IPS-18a (cell line): Measurements from ENCODE around the gene AMBRA1.

ENCODE experiments used
- H3K27ac ChIP-seq: one replicate; pipeline ENCODE4 v1.5.1; 2013; ENCODE audit warnings: low read length
- H3K27me3 ChIP-seq: one replicate; pipeline ENCODE4 v1.6.1; 2013; ENCODE audit warnings: mild to moderate bottlenecking, low read length; ENCODE audit not compliant: control insufficient read depth, insufficient read depth
- H3K36me3 ChIP-seq: one replicate; pipeline ENCODE4 v1.6.1; 2013; ENCODE audit warnings: low read depth, low read length; ENCODE audit not compliant: control insufficient read depth
- H3K4me1 ChIP-seq: one replicate; pipeline ENCODE4 v1.6.1; 2013; ENCODE audit warnings: low read depth, low read length; ENCODE audit not compliant: control insufficient read depth
- H3K4me3 ChIP-seq: one replicate; pipeline ENCODE4 v1.5.1; 2013; ENCODE audit warnings: low read length
- H3K9ac ChIP-seq: one replicate; pipeline ENCODE4 v1.6.1; 2013; ENCODE audit warnings: mild to moderate bottlenecking, low read length, moderate library complexity
- H3K9me3 ChIP-seq: one replicate; pipeline ENCODE4 v1.6.1; 2013; ENCODE audit warnings: low read depth, low read length; ENCODE audit not compliant: control insufficient read depth

The AMBRA1 gene

GRCh38 chr11:46508360-46508759 is 85.5 kb downstream of the AMBRA1 start:
- Histone ChIP-seq H3K4me1 (peaks cover 34% of the 10 kb centered on the region), H3K9ac (no peak overlapping the region), H3K36me3 (no peaks in the 10 kb centered on the region), H3K4me3 (no peak overlapping the region), H3K27me3 (no peaks in the 10 kb centered on the region), H3K27ac (no peak overlapping the region), H3K9me3 (no peaks in the 10 kb centered on the region)

GRCh38 chr11:46506483-46506791 is 87.4 kb downstream of the AMBRA1 start:
- H3K36me3 ChIP-seq: no peaks in the 10 kb centered on the region
- H3K27me3 ChIP-seq: no peaks in the 10 kb centered on the region
- no peak overlapping the region for H3K9ac ChIP-seq
- peaks cover 20% of the 10 kb centered on the region for H3K4me1 ChIP-seq
- no peak overlapping the region for H3K4me3 ChIP-seq
- H3K27ac ChIP-seq: no peak overlapping the region
- H3K9me3 ChIP-seq: no peaks in the 10 kb centered on the region

GRCh38 chr11:46505741-46506482 is 87.9 kb downstream of the AMBRA1 start:
- Histone ChIP-seq H3K36me3 (no peaks in the 10 kb centered on the region), H3K4me1 (peaks cover 14% of the 10 kb centered on the region), H3K27ac (no peak overlapping the region), H3K9ac (no peak overlapping the region), H3K4me3 (no peak overlapping the region), H3K9me3 (no peaks in the 10 kb centered on the region), H3K27me3 (no peaks in the 10 kb centered on the region)

- H3K4me3 ChIP-seq: no peak overlapping the region
- H3K9ac ChIP-seq: no peak overlapping the region
- H3K36me3 ChIP-seq: no peaks in the 10 kb centered on the region
- no peaks in the 10 kb centered on the region for H3K27me3 ChIP-seq
- H3K9me3 ChIP-seq: no peaks in the 10 kb centered on the region
- H3K4me1 ChIP-seq: peaks cover 14% of the 10 kb centered on the region
- no peak overlapping the region for H3K27ac ChIP-seq
Observed at GRCh38 chr11:46504817-46505613, 88.8 kb downstream of the AMBRA1 start.

GRCh38 chr11:46499821-46500220 is 94.0 kb downstream of the AMBRA1 start:
- Histone ChIP-seq H3K27ac (no peak overlapping the region), H3K36me3 (no peaks in the 10 kb centered on the region), H3K4me3 (no peak overlapping the region), H3K9me3 (no peaks in the 10 kb centered on the region), H3K9ac (no peak overlapping the region), H3K27me3 (no peaks in the 10 kb centered on the region), H3K4me1 (no peaks in the 10 kb centered on the region)

GRCh38 chr11:46498968-46499367 is 94.9 kb downstream of the AMBRA1 start:
- no peaks in the 10 kb centered on the region for H3K9me3 ChIP-seq
- no peak overlapping the region for H3K4me3 ChIP-seq
- H3K27ac ChIP-seq: no peak overlapping the region
- H3K9ac ChIP-seq: no peak overlapping the region
- no peaks in the 10 kb centered on the region for H3K4me1 ChIP-seq
- H3K27me3 ChIP-seq: no peaks in the 10 kb centered on the region
- no peaks in the 10 kb centered on the region for H3K36me3 ChIP-seq

- no peak overlapping the region for H3K27ac ChIP-seq
- no peak overlapping the region for H3K9ac ChIP-seq
- H3K27me3 ChIP-seq: no peaks in the 10 kb centered on the region
- H3K4me3 ChIP-seq: no peak overlapping the region
- no peaks in the 10 kb centered on the region for H3K4me1 ChIP-seq
- H3K36me3 ChIP-seq: peaks cover 5% of the 10 kb centered on the region
- H3K9me3 ChIP-seq: no peaks in the 10 kb centered on the region
Observed at GRCh38 chr11:46498179-46498578, 95.6 kb downstream of the AMBRA1 start.

- H3K36me3 ChIP-seq: peaks cover 5% of the 10 kb centered on the region
- no peak overlapping the region for H3K9ac ChIP-seq
- H3K4me1 ChIP-seq: no peaks in the 10 kb centered on the region
- H3K9me3 ChIP-seq: no peaks in the 10 kb centered on the region
- H3K4me3 ChIP-seq: no peak overlapping the region
- H3K27me3 ChIP-seq: no peaks in the 10 kb centered on the region
- H3K27ac ChIP-seq: no peak overlapping the region
Observed at GRCh38 chr11:46497498-46497897, 96.3 kb downstream of the AMBRA1 start.

- Histone ChIP-seq H3K4me3 (no peak overlapping the region), H3K36me3 (peaks cover 8% of the 10 kb centered on the region), H3K9ac (no peak overlapping the region), H3K27me3 (no peaks in the 10 kb centered on the region), H3K9me3 (no peaks in the 10 kb centered on the region), H3K27ac (no peak overlapping the region), H3K4me1 (no peaks in the 10 kb centered on the region)
Observed at GRCh38 chr11:46493791-46494190, 100.0 kb downstream of the AMBRA1 start.

- Histone ChIP-seq H3K4me1 (no peaks in the 10 kb centered on the region), H3K9ac (no peak overlapping the region), H3K36me3 (peaks cover 8% of the 10 kb centered on the region), H3K27ac (no peak overlapping the region), H3K4me3 (no peak overlapping the region), H3K9me3 (no peaks in the 10 kb centered on the region), H3K27me3 (no peaks in the 10 kb centered on the region)
Observed at GRCh38 chr11:46492532-46492931, 101.3 kb downstream of the AMBRA1 start.

GRCh38 chr11:46491661-46492330 is 102.0 kb downstream of the AMBRA1 start:
- H3K36me3 ChIP-seq: peaks cover 8% of the 10 kb centered on the region
- H3K9ac ChIP-seq: no peak overlapping the region
- no peaks in the 10 kb centered on the region for H3K4me1 ChIP-seq
- no peaks in the 10 kb centered on the region for H3K27me3 ChIP-seq
- H3K9me3 ChIP-seq: no peaks in the 10 kb centered on the region
- no peak overlapping the region for H3K4me3 ChIP-seq
- H3K27ac ChIP-seq: no peak overlapping the region
